HT1080 (cell line): ENCODE data around the gene USHBP1. TPM values are rescaled to one million over a fixed set of nuclear protein-coding genes. Genes with fewer than 3 reads are reported as not detected.
A peak's percentile ranks its signal among the peaks of the same experiment; 100 is the strongest.

Source experiments
- DNase-seq: peaks from one replicate; pipeline ENCODE4 v3.0.0-alpha.2; 2015; ENCODE audit warnings: low read depth
- total RNA-seq: library from RNA; depleted of rRNA; stranded (reverse); fragments of >200 nt; shearing (Covaris generic); gene quantifications from 2 replicates; pipeline ENCODE4 v1.2.3, GENCODE V29; 2014

Gene USHBP1
- total RNA-seq, 1 experiment from 2014 or later, result not detected

GRCh38 chr19:17263712-17264640, 569 bp downstream of the USHBP1 start:
- DNase-seq, result no peak

DNA sequence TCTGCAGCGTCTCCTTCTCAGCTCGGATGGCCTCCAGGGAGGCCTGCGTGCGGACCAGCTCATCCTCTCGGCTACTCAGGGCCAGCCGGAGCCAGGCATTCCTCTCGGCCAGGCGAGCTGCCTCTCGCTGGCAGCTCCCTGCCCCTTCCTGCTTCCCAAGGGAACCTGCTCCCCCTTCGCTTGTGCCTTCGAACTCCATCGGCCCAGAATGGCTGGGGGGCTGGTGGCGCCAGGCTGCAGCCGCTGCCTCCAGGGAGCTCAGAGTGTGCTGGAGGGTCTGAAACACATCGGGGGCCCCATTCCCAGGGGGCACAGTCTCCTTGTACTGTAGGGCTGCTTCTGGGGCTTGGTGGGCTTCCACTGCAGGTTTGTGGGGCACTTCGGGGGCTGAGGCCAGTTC, 2.0 kb downstream of the USHBP1 start:
- DNase-seq, result no peak

GRCh38 chr19:17260842-17261325, 3.7 kb downstream of the USHBP1 start:
- DNase-seq, result peak; percentile 80

- no peak for DNase-seq
Observed at GRCh38 chr19:17259934-17260333, 4.6 kb downstream of the USHBP1 start.

DNA sequence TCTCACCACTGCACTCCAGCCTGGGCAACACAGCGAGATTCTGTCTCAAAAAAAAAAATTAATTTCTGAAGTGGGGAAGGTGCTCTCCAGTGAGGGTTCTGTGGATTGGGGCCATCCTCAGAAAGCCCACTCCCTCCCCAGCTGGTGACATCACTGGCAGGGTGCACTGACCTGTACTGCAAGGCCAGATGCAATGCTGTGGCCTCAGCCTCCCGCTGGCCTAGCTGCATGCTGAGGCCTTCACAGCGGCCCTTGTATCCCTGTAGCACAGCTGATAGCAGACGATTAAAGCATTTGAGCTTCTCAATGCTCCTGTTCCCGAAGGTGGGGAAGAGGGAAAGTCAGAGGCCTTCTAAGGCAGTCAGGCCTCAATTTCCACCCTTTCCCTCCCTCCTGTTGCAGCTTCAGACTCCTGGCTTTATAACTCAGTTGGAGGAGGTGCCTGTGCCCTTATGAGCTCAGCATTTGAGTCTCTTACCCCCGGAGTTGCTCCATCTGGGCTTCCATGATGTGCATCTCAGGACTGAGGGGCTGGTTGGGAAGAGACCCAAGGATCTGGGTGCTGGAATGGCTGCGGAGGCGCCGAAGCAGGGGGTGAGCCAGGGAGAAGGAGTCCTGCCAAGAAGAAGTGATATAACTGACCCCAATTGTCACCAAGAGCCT, 5.3 kb downstream of the USHBP1 start:
- no peak for DNase-seq

DNA sequence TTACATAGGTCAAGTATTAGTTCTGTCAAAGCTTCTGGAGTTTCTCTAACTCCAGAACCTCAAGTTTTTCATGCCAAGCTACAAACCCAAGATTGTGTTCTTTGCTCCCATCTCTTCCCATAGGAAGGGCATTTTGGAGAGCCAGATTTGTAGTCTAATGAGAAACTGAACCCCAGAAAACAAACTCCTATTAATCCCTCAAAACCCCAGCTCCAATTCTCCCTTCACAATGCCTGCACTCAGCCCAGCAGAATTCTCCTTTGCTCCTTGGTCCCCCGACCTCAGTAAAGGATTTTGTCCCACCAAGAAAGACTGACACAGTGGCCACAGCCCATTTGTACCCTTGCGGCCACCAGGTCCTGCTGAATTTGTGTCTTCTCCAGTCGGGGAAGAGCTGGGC, 8.4 kb downstream of the USHBP1 start:
- DNase-seq, result no peak

GRCh38 chr19:17255150-17255621, 9.4 kb downstream of the USHBP1 start:
- peak; percentile 48 for DNase-seq

DNA sequence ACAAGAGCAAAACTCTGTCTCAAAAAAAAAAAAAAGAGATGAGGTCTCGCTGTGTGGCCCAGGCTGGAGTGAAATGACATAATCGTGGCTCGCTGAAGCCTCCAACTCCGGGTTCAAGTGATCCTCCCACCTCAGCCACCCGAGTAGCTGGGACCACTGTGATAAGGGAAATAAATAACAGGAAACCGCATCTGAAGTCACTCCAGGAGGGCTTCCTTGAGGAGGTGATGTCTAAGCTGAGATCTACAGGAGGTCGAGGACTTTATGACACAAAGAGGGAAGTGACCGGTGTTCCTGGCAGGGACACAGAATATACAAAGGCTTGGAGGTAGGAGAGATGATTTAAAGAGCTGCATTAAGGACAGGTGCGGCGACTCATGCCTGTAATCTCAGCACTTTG, 9.9 kb downstream of the USHBP1 start:
- DNase-seq, result peak; percentile 26

DNA sequence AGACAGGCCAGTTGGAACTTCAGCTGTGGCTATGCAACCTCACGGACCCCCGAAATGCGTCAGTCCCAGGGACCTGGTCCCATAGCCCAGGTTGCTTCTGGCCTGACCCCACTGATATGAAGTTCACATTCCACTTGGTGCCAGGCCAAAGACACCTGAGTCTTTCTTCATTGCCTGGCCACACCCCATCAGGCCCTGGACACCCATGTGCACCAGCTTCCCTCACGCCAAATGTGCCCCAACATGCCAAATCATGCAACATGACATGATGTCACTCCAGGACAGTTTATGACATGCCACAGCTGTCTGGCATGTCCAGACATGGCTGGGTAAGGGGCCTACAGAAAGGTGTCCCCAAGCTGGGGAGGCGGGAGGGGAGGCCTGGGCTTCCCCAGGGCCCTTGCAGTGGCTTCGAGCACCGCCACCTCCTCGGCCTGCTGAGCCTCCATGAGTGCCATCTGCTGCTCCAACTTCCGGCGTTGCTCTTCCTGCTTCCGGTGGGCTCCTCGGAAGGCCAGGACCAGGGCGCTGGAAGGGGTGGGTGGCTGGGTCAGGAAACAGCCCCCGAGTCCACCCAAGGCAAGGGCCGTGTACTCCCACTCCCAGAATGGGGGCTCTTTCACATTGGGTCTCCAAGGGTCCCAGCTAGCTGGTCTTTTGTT, 14.5 kb downstream of the USHBP1 start:
- DNase-seq, result no peak

GRCh38 chr19:17248011-17248776, 16.4 kb downstream of the USHBP1 start:
- no peak for DNase-seq

GRCh38 chr19:17246681-17247425, 17.7 kb downstream of the USHBP1 start:
- peak; percentile 41 for DNase-seq

DNA sequence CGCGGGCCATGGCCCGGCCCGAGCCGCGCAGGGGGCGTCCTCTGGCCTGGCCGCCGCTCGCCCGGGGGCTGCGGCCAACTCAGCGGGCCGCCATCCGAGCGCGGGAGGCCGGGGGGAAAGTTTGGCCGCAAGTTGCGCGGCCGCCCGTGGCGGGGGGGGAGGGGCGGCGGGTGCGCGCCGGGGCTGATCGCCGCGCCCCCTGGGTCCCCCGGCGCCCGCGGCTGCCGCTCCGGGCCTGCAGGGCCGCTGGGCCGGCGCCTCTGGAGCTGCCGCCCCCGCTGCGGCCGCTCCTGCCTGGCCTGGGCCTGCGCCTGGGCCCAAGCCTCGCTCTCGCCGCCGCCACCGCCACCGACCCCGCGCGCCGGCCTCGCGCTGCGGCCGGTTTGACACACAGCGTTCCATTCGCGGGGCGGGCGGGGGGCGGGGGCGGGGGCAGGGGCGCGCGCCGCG, 19.0 kb downstream of the USHBP1 start, which contains the start of gene NR2F6:
Gene NR2F6, minus strand, starts transcription at position 385 of the 450 bp plus-strand sequence. CDS start 699 bp downstream, outside the sequence.
- no peak for DNase-seq

- no peak for DNase-seq
Observed at GRCh38 chr19:17244618-17245534, 19.7 kb downstream of the USHBP1 start.

- DNase-seq, result no peak
Observed at GRCh38 chr19:17243830-17244617, 20.5 kb downstream of the USHBP1 start.

GRCh38 chr19:17243211-17243829, 21.2 kb downstream of the USHBP1 start:
- DNase-seq, result no peak

GRCh38 chr19:17242431-17243208, 21.9 kb downstream of the USHBP1 start:
- no peak for DNase-seq
